Activated T-cell treated with anti-CD3 and anti-CD28 coated beads for 24 hours (primary cell): ENCODE results near the gene DGKG.

Experiments
- DNase-seq: peaks from one replicate; pipeline ENCODE4 v3.0.0-alpha.2; 2020; ENCODE audit warnings: low read depth

Gene DGKG

DNA sequence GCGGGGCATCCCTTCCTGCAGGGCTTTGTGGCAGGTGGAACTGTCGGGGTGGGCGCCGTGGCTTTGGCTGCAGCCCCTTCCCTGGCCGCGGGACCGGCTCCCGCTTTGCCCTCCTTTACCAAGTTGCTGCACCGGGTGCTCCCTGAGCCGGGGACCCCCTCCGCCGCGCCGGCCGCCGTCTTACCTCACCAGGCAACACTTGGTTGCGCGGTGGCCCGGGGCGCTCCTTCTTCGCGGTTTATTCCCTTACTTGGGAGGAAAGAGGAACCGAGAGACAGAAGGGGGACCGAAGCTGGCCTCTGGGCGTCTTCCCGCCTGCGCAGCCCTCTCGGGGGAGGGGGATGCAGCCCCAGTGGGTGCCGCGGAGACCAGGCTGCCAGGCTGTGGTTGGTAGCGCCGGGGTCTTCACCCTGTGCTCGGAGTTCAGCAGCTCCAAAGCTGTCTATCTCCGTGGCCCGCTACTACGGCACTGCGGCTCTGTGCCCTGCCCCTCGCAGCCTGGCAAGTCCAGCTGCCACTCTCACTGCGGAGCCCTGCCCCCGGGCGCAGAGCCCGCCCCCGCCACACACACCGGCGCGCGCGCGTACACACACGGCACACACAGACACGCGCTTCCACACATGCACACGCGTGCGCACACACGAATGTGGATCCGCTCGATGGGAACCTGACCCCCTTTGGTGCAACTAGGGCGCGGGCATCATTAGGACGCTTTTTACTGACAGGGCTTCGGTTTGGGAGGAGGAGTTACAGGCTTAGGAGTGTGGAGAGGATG is at the start of gene DGKG:
Gene DGKG, minus strand, starts transcription at position 473 of the 775 bp plus-strand sequence. CDS start 41,775 bp downstream, outside the sequence.
- peak; percentile 8 for DNase-seq

DNA sequence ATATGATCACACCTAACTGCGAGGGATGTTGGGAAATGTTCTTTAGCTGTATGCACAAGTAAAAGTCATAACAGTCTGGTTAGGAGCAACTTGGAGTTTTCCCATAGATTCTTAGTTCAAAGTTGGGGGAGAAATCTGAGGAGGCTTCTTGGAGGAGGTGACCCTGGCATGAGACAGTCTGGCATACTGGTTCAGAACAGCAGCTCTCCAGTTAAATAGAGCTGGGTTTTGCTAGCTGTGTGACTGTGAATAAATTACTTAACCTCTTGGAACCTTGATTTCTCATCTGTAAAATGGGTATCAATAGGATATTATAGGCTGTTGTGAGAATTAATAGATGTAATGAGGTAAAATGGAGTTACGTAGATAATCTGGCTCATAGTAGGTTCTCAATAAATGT is 49.1 kb upstream of the DGKG start:
- DNase-seq, result no peak

DNA sequence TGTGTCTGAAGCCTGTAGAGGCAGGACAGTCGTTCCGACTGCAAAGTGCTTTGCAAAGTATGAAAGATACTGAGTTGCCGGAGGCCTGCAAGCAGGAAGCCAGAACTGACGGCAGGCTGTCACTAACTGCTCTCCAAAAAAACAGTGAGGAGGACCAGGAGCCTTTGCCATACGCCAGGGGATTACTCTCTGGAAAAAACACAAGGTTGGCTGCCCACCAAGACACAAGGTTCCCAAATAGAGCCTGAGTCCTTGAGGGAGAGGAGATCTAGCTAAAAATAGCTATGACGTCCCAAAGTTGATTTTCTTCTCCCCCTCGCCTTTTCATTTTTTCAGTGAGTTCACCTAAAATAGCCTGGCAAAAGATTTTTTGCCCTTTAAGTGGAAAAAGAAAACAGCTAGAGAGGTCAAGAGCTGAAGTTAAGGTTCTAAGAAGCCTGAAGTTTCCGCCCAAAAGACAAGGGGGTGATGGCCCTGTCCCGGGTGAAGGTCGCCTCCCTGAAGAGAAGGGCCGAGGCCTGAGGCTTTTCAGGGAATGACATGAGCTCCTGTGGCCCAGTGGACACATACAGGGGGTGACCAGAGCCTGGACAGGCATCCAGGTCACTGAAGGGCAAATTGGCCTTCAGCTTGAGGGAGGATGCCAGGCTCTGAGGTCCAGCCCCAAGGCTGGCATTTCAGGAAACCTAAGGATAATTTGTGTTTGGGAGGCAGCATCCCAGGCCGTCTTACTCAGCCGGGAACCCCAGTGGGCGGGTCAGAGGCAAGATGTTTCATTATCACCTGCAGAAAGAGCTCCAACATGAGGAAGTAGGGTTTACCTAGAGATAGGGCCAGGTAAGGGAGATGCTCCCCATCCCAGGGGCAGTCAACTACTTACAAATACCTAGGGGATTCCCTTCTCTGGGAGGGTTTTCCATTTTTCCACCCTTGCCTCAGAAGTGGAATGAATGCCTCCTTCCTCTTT is 44.9 kb upstream of the DGKG start:
- DNase-seq, result no peak

DNA sequence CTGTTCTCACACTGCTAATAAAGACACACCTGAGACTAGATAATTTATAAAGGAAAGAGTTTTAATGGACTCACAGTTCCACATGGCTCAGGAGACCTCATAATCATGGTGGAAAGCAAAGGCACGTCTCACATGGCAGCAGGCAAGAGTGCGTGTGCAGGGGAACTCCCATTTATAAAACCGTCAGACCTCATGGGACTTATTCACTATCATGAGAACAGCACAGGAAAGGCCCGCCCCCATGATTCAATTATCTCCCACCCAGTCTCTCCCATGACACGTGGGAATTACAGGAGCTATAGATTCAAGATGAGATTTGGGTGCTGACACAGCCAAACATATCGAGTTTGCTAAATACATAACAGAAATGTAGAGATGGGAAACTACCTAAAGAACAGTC is 39.5 kb upstream of the DGKG start:
- no peak for DNase-seq

DNA sequence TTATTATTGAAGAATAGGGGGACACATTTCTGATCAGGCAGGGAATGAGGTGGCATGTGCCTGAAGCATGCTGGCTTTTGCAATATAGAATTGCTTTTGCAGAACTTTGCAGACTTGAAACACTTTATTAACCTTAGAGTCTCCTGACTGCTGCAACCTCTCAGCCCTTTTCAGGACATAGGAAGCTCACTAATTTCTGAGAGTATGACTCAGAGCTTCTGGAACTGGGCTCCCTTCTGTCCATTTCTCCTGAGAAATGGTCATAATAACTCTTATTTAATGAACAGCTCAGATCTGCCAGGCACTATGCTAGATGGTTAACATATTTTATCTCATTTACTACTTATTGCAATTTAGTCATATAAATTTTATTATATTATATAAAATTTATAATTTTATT is 38.6 kb upstream of the DGKG start:
- no peak for DNase-seq

DNA sequence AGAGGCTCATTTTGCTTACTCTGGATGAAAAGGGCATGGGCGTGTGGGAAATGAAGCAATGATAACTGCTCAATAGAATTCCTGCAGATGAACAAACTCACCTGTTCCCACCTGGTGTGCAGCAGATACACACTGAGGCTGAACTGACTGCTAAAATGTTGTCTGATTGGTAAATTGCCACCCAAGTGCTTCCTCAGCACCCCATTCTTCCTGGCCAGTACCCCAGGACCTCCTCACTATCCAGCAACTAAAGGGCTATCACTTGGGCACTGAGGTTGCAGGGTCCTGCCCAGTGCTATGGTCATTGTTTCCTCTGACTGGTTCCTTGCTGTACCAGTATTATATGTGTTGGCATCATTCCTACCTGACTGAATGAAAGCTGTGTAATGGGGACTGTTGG is 38.0 kb upstream of the DGKG start:
- DNase-seq, result no peak

DNA sequence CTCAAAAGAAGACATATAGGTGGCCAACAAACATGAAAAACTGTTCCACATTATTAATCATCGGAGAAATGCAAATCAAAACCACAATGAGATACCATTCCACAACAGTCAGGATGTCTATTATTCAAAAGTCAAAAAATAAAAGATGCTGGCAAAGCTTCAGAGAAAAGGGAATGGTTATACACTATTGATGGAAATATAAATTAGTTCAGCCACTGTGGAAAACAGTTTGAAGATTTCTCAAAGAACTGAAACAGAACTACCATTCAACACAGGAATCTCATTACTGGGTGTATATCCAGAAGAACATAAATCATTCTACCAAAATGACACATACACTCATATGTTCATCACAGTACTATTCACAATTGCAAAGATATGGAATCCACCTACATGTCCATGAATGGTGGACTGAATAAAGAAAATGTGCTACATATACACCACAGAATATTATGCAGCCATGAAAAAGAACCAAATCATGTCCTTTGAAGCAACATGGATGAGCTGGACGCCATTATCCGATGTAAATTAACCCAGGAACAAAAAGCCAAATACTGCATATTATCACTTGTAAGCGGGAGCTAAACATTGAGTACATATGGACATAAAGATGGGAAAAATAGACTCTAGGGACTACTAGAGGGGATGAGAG is 32.7 kb upstream of the DGKG start:
- DNase-seq, result no peak

DNA sequence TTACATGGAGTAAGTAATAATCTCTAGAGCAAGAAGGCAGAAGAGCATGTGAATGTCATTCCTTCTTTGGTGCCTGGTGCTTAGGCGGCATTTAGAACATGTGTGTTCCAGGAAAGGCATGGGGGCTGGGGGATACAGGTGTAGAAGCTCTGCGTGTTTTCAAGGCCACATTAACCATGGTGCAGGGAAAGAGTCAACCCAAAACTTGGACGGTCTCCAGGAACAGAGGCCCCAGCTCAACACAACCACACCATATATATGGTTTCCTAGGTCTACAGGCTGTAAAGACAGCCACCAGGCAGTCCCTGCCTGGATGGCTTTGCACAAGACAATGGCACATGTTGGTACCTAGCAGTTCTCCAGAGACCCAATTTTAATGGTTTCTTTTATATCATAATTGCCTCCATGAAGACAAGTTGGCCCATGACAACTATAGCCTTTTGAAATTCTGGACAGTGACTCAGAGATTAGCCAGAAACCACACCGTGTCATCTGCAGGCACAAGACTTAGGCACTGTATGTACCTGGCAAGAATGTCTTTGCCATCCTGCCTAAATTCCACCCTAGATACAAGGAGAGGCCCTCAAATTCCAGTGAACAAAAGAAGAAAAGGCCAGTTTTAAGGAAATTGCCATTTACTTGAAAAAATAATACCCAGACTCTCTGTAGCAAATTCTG is 25.0 kb upstream of the DGKG start:
- no peak for DNase-seq

DNA sequence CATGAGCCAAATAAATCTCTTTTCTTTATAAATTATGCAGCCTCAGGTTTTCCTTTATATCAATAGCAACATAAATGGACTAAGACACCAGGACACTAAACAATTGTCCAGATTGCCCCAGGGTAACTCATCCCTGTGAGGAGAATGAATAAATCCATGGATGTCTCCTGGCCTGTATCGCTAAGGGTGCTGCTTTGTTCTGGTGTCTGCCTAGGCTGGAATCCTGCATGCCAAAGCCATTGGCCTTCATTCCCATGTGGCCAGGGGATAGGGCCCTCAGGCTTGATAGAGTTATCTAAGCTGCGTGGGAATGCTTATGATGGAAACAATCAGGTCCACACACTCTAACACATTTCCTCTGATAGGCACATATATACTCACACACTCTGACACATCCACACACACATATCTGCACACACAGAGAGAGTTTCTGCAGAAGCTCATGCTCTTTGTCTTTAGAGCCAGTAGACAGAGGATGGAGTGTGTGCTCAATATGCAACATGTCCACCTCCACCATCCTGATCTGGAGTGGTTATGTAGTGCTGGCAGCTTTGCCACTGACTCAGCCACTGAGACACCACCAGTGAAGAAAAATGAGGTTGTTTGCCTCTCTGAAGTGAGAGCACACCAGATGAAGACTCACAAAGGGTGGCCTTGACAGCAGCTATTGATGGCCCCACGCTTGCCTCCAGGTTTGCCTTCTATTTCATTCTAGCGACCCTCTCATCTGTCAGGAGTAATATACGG is 24.0 kb upstream of the DGKG start:
- DNase-seq, result no peak

DNA sequence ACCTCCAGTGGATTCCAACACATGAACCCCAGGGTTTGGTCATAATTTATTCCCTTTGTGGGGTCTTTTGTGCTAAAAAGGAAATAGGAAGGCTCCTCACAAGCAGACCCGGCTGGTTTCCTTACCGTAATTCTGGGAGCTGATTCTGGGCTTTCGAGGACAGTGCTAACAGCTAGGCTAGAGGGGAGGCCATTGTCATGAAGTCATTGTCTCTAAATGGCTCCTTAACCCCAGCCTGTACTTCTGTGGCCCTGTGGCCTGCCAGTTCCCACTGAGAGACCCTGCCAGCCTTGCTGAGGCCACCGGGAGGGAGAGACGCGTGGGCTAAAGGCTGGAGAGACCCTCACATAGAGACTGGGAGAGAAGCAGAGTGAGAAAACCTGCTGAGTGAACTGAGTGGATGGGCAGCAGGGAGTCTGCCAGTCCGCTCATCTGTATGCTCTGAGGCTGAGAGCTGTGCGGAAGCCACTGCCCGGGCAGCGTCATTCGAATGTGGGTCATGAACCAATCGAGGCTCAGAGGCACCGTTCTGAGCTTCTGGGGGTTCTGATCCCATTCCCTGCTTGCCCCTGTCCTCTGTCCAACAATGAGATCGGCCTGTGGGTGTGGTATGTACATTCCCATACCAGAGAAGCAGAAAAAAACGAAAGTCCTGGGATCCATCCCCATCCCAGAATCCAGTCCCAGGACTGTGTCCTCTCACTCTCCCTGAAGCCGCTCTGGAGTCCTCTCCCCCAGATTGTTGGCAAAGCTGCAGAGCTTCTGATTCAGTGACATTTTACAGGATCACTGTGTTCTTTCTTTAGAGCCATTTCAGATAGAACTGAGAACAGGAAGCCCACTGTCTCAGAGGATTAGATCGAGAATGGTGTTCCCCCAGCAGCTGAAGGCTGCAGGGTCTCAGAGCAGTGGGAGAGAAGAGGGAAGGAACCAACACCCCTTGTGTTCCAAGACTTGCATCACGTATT is 21.3 kb upstream of the DGKG start:
- no peak for DNase-seq

DNA sequence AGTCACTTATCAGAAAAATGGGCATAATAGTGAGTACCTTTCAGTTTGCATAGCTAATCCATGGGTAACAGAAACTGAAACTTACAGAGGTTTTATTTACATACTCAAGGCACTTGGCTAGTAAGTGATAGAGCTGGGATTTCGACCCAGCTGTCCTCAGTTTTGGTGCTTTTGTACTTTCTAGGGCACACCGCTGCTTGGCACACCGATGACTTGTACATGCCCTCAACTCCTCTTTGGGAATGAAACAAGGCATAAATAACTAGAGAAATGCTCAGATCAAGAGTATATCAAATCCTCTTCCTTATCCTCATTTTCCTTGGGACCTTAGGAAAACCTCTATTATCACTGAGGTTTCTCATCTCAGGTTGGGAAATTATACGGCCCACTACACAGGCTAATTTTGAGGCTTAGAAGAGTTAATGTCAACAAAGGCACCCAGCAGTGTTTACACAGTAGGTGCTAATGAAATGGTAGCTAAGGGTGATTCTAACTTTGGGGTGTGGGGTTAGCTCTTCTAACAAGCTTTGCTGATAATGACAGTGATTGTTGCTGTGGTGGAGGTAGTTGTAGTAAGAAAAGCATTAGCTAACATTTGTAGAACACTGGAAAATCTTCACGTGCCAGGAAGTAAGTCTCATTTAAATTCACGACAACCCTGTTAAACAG is 20.3 kb upstream of the DGKG start:
- DNase-seq, result no peak

DNA sequence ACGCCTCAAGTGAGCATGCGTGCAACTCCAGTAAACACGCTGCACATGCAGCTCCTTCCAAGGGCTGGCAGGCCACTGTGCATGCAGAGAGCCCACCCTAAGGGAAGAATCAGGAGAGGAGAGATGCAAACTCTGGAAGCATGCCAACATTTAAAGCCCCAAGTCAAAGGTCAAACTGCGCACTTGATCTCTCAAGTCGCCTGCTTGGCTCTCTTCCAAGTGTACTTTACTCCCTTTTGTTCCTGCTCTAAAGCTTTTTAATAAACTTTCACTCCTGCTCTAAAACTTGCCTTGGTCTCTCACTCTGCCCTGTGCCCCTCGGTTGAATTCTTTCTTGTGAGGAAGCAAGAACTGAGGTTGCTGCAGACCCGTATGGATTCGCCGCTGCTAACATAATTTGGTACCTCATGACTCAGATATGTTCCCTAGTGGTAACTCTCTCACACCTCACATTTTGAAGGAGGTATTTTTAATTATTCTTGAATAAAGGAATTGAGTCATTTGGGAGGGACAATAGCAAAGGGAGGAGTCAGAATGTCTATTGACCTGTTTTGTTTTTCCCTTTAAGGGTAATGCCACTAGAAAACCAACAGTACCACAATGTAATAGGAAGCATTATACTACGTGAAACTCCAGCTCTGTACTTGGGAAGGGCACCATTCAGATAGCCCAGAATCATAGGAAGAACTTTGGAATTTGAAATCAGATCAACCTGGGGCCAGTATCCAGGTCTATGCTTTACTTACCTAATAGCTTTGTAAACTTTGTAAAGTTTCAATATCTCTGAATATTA is 19.6 kb upstream of the DGKG start:
- DNase-seq, result no peak

DNA sequence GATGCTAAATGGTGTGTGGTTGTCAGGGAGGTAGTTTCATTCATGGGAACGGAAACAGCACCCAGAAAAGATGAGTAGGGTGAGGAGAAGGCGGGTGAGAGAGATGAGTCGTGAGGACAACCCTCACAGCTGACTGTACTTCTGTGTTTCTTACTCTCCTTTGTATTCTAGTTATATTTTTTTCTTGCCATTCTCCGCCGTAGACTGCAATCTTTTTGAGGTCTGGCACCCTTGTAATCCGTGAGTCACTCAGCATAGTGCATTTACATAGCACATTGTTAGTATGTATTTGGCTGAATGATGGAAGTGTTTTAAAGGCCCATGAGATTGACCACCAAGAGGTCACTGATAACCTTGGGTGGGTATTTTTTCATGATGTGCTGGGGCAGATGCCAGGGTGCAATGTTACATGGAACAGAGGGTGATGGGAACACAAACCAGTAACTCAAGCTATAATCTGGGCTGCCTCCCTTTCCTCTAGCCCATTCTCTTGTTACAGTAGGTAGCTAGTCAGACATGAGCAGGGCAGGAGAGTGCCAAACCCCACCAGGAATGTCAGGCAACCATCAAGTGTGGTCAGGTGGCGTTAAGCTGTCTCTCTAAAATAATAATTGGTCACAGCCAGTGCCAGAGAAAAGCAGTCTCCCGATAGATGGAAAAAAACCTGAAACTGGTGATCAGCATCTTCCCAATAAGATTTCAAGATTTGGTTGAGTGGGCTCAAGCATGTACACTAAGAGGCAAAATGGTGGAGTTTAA is 18.8 kb upstream of the DGKG start:
- no peak for DNase-seq

DNA sequence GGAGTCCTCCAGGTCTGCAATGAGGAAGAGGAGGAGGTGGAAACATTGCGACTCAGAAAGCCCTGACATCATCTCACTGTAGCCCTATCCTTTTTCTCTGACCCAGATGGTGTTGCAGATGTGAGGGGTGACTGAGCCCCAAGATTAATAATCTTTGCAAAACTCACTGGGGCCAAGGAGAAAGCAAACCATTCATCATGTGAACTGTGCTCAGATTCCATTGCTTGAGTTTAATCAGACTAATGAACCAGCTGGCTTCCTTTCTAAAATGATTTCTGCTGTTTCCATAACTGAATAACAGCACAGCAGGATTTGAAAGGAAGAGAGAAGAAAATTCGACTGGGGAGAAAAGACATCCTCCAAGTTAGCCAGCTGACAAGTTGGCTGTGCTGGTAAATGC is 13.4 kb upstream of the DGKG start:
- no peak for DNase-seq

DNA sequence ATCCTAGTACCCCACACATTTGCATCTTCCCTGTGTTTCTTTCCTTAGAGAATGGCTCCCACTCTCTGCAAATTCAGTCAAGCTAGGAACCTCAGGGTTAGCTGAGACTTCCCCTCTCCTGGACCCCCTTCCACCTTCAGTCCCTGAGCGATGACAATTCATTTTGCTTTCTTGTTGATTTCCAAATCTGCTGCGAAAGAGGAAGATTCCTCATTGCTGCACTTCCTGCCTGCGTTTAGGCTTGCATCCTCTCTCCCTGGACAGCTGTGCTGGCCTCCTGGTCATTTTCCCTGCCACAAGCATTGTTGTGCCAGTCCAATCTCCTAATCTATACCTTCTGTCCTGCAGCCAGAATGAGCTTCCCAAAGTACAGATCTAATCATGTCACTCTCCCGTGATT is 12.3 kb upstream of the DGKG start:
- no peak for DNase-seq

DNA sequence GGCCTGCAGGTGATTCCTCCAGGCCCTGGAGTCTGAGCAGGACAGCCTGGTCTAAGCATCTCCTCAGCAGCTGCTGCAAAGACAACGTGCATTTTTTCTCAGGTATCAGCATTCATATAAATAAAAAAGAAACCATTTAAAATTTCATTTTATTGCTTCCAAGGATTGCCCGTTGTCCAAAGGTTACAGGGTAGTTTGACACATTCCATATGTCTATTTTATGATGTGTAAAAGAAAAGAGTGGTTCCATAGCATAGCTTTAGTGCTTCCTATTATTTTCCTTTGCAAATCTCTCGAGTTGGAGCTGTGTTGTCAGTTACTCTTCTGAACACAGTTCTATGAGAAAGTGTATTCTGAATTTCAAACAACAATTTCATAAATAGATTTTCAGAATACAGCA is 7.2 kb upstream of the DGKG start:
- no peak for DNase-seq

DNA sequence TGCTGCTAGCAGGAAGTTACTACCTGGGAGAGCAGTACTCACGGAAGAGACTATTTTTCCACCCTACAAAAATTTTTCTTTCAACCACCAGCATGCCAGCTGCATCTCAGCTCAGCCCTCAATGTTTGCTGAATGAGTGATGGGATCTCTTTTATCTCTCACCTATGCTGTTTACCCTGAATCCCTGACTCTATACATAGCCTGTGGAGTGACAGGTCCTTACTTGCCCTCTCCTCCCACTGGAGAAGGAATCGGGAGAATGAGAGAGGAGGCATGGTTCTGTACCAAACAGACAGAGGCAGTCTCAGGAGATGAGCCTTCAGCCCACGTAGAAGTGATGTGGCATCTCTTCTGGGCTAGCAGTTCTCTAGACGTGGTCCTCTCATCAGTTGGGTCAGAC is 6.7 kb upstream of the DGKG start:
- no peak for DNase-seq

DNA sequence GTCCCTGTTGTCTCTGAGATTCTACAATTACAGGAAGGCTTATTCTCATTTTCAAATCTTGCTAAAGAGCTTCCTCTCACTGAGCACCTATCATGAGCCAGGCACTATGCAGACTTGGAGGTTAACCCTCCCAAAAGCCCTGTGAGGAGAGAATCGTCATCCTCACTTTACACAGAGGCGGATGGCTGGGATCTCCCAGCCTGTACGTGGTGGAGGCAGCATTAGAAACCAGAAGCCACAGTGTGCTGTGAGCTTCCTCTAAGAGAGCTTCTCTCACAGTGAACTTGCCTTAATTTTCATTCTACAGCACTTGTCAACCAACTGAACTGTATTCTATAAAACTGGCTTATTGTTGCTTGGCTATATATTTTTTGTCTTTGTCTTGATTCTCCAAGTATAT is 6.1 kb upstream of the DGKG start:
- no peak for DNase-seq
